ENCODE data around the gene MSX2.

Gene MSX2

GRCh38 chr5:174724484-174725260 is at the start of gene MSX2:
Gene MSX2, plus strand, starts transcription at chr5:174724582. Its CDS starts 78 bp downstream, at chr5:174724660.
- DNase-seq, result peak; percentile 31 to 54

- DNase-seq, result no peak
Observed at GRCh38 chr5:174675110-174675509, 49.3 kb upstream of the MSX2 start.

DNA sequence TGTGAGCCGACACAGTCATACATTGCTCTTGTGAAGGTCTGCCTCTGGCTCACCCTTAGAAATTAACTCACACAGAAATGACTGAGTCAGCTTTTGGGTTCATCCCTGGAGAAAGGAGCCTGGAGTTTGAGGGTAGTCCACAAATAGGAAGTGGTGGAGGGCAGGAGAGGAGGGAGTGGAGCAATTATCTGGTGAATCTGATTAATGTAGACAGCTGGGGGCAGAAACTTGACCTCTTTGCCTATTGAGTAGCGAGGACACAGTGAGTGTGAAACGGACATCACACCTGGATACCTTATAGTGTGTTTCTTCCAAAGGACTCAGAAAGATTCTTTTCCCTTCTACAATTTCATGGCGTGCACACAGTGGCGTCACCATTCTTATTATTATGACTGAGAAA is 48.5 kb upstream of the MSX2 start:
- no peak for DNase-seq

DNA sequence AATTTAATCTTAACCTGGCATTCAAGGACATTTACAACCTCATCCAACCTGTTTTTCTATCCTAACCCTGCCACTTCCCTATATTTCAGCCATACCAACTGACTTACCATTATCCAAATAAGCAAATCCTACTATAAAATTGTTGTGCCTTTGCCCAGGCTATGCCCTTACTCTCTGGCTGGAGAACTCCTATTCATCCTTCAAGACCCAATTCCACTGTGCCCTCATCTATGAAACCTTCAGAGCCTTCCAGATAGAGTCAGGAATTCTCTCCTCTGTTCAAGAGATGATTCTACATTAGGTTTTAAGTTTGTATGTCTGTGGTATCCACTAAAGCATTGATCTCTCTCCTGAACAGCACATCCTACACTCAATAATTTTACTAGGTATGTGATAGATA is 46.3 kb upstream of the MSX2 start:
- no peak for DNase-seq

GRCh38 chr5:174680901-174681565 is 43.3 kb upstream of the MSX2 start:
- DNase-seq, result no peak

GRCh38 chr5:174687503-174687902 is 36.9 kb upstream of the MSX2 start:
- no peak for DNase-seq

- DNase-seq, result no peak
Observed at GRCh38 chr5:174688441-174689354, 35.7 kb upstream of the MSX2 start.

- no peak for DNase-seq
Observed at GRCh38 chr5:174690271-174690670, 34.1 kb upstream of the MSX2 start.

- DNase-seq, result no peak
Observed at GRCh38 chr5:174692381-174692780, 32.0 kb upstream of the MSX2 start.

GRCh38 chr5:174692982-174693422 is 31.4 kb upstream of the MSX2 start:
- no peak for DNase-seq

- no peak for DNase-seq
Observed at GRCh38 chr5:174693697-174694385, 30.5 kb upstream of the MSX2 start.

DNA sequence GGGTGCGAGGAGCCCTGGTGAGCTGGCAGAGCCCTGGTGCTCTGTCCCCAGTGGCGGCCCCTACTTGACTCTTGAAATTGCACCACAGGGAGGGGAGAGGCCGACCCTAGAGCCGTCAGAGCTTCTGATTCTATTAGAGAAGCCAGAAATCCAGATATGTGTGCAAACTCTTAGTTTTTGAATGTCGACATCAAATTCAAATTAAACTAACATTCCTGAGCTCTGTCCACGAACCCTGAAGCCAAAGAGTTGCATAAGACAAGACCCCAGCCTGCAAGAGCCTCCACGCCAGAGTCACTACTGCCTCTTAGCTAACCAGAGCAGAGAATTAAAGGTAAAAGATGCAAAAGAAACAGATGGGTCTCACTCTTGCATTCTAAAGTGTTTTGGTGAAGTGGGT is 29.8 kb upstream of the MSX2 start:
- no peak for DNase-seq

DNA sequence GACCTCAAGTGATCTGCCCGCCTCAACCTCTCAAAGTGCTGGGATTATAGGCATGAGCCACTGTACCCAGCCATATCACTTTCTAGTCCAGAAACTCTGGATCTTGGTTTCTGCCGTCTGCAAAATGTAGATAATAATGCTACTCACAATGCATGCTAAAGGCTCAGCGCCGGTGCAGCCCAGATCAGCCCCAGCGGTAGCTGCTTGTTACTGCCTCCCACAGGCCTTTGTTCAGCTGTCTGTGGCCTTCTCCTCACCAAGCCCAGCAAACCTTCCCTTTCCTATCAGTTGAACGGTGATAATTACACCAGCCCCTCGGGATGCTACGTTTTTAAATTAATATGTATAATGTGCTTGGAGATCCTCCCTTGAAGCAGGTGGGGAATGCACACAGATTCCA is 26.2 kb upstream of the MSX2 start:
- DNase-seq, result no peak

- DNase-seq, result no peak
Observed at GRCh38 chr5:174699131-174699530, 25.3 kb upstream of the MSX2 start.

GRCh38 chr5:174706997-174707572 is 17.3 kb upstream of the MSX2 start:
- DNase-seq, result no peak

DNA sequence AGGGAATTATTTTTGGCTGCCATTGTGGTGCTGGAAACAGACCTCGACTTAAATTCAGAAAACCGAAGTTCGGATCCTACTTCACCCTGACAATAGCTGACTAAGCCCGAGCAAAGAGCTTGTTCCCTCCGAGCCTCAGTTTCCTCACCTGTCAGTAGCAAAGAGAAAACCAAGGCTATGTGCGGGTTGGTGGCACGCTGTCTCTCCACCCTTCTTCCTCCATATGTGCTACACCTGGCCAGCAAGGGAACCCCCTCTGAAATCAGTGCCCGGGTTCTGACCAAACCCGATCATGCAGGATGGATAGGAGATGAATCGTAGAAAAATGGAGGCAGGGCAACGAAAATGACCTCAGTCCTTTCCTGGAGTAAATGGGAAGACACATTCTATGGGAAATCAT is 16.7 kb upstream of the MSX2 start:
- no peak for DNase-seq

DNA sequence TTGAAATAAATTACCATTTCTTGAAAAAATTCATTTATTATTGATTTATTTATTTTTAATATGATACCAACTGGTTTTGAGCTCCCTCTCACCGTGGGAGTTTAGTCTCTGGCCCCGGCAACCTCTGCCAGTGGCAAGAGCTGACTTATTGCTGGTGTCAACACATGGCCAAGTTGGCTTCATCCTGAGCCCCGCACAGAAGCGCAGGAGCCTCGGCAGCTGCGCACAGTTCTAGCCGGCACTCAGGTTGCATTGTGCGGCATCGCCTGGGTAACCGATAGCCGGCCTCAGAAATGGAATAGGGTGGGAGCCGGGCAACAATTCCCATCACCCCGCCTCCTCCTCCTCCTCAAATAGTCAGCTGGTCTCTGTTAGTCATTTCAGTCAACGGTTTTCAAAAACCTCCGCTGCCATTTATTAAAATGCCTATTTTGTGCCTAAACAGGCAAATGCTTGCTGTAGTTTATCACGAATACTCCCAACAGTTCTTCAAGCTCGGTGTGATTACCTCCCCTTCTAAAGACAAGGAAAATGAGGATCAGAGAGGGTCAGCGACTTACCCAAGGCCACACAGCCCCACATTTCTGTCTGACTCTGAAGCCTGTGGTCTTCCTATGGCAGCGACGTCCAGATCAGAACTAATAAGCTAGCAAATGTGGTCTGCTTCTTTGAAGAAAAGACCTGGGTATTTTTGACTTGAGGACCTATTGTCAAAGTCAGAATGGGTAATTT is 15.7 kb upstream of the MSX2 start:
- DNase-seq, result no peak

DNA sequence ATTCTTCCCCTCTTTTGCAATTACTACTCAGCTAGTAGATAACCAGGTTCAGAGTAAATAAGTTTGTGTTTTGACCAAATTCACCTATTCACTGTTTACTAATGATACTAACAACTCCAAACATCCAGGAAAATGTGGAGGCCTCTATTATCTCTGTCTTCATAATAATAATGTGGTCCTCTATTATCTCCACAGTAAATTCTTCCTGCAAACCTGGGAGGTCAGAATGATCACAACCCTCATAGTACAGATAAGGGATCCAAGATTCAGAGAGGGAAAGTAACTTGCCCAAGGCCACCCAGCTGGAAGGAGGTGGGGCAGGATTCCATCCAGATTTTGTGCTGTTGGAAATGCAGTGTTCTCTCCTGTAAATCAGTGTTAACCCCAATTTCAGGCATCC is 9.6 kb upstream of the MSX2 start:
- no peak for DNase-seq

DNA sequence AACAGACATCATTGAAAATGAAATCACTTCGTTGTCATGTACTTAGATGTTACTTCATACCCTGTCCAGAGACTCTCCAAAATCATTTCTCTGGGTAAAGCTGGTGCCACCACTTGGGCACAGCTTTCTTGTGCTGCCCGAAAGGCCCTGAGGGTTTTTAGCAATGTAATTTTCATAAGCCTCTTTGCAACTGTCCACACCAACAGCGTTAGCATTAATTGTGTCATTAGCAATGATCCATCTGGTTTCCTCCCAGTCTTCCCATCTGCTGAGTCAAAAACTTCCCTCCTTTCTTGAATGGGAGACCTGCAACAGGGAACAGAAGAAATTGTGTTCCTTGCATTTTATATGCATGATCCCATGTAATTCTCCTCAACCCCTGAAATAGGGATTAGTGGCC is 8.6 kb upstream of the MSX2 start:
- DNase-seq, result no peak

DNA sequence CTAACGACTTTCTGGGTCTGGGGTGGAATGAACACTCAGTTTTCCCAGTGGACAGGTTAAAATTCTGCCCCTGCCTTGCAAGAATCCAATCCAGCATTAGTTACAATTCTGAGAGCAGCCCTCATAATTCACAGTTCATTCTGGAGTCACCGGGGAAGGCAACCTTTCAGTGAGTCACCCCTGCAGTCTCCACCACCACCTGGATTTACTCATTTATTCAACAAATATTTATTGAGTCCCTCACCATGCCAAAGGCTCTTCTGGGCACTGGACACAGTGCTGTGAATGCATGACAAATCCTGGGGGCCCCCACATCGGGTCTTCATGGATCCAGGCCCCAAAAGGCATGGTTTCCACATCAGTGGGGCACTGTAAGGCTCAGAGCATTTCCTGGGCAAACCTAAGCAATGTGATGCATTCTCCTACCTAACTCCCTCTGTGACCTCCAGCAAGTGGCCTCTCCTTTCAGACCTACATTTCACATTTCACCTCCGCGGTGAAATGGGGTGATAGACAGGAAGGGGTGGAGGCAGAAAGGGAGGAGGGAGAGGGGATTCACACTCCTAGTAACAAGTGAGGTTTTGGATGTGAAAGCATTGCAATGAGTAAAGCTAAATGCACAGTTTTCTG is 6.4 kb upstream of the MSX2 start:
- DNase-seq, result no peak

Data from activated T-cell treated with anti-CD3 and anti-CD28 coated beads, Interleukin-2, amount 50 U/mL, for 48 hours (primary cell).